Iris pigment epithelial cell (primary cell): ENCODE measurements around the gene ELL2.
"Not testable (repeated sequence)": the region's sequence is repeated elsewhere in the genome, so short reads cannot be mapped to it uniquely, and the experiment has no call there.

ENCODE experiments used
- DNase-seq: peaks from one replicate; pipeline ENCODE4 v3.0.0-alpha.2; 2011; ENCODE audit warnings: low read depth

ELL2 gene

DNA sequence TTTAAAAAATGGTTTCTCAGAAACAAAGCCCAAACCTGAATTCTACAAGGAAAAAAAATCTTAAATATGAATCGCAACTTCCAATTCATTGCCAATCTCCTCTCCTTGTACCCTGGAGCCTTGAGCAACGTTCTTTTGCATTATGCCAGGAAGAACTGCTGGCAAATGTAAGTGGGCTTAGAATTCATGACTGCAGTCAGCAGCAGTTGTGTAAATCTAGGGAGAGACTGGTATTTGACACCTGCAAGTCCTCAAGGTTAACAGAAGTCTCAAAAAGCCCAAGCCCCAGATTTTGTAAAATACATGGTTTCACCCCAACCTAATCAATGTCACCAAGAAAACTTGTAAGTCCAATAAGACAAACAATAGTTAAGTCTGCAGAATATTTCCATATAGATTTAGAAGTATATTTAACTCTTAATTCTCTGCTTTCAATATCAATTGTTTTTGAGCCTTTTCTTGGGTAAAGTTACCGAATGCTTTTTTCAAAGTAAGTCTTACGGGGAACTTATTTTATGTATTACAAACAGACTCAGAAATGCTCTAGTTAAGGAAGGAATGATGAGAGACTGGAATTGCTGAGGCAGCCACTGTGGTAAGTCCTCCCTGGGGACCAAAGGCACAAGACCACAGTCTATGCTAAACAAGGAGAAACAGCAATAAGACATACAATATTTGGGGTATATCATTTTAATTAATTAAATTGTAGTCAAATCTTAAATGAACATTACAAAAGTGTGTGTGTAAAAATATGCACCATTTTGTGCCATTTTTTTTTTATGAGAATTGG lies 31.3 kb downstream of the ELL2 start:
- DNase-seq = no peak

DNA sequence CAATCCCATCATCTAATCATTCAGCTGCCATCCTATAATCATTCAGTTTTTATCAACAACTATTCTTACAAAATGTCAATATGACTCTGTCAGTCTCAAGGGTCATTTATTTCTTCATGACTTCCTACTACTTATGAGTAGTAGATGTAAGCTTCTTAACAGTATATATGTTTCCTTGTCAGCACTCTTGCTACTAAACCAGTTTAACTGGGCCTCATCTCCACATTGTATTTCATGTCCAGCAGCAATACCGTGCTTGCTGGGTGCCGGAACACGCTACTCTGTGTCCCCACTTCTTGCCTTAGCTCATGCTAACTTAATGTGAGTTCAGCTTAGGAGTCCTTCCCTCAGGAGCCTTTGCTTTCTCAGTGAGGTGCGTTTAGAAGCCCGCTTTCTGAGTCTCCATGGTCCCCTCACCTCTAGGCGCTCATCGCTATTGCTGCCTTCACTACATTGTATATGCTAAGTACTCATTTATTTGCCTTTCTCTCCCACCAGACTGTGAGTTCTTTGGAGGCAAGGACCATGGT lies 32.9 kb downstream of the ELL2 start:
- no peak for DNase-seq

- no peak for DNase-seq
Observed at GRCh38 chr5:95927927-95928723, 33.5 kb downstream of the ELL2 start.

DNA sequence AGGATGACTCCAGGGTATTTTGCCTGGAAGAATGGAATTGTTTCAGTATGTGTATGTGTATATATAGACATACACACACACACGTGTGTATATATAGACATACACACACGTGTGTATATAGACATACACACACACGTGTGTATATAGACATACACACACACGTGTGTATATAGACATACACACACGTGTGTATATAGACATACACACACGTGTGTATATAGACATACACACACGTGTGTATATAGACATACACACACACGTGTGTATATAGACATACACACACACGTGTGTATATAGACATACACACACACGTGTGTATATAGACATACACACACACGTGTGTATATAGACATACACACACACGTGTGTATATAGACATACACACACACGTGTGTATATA lies 34.4 kb downstream of the ELL2 start:
- DNase-seq = not testable (repeated sequence)

- no peak for DNase-seq
Observed at GRCh38 chr5:95925939-95926338, 35.7 kb downstream of the ELL2 start.

- DNase-seq = no peak
Observed at GRCh38 chr5:95925378-95925744, 36.3 kb downstream of the ELL2 start.

DNA sequence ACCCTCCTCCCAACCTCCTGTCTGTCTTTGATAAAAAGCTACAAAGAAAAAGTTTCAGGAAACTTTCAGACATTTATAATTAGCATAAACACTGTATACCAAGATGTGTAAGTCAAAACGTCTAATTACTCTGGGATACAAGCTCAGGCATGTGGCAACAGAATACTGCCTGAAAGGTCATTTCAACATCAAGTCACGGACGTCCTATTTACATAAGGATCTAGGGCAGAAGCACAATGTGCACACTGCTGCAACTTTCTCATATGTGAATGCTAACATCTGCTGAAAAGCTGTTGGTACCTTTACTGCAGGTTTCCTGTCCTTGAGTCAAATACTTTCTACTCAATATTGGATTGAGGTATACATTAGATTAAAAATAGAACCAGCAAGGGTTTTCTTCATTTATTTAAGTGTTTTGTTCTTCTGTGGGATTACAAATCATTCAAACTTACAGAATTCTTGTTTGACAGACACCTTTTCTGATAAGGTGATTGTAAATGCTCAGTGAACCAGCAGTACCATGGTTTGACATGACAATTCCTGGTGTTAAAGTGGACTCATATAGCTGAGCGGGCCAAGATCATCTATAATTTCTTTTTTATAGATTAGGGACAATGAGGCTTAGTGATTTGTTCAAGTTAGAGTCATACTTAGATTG lies 36.8 kb downstream of the ELL2 start:
- peak; percentile 88 for DNase-seq

DNA sequence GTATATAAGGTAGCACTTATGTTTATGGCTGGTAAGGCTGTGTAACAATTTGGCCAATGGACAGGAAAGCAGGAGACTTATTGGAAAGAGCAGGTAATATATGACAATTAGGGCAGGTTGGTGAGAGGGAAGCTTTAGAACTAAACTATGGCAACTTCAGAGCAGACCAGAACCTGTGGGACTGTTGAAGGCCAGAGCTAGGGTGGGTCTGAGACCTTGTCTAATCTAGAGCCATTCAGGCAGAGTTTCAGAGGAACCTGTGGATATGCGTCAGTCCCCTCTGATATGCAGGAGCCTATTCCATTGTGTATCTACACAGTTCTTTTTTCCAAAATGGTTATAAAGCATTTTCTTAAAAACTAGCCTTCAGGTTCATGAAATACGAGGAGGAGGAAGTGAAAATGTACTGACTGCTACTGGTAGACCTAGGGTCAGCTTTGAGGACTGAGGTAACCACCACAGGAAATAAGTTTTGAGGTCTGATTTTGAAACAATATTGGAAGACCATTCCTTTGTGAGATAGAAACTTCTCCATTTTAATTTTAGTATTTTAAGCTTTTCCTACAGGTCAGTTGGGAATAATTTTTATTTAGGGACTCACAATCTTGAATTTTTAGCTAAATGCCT lies 37.6 kb downstream of the ELL2 start:
- peak; percentile 57 for DNase-seq

DNA sequence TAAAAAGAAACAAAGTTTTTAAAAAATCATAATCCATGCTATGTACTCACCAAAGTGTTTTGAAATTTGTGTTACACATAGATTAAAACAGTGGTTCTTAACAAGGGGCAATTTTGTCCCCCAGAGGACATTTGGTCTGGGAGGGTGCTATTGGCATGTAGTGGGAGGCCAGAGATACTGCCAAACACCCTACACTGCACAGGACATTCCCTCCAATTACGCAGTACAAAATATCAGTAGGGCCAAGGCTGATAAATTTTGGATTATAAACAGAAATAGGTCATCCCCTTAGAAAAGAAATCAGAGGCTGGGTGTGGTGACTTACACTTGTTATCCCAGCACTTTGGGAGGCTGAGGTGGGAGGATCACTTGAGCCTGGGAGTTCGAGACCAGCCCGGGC lies 38.9 kb downstream of the ELL2 start:
- no peak for DNase-seq

- DNase-seq = no peak
Observed at GRCh38 chr5:95921501-95921900, 40.1 kb downstream of the ELL2 start.

DNA sequence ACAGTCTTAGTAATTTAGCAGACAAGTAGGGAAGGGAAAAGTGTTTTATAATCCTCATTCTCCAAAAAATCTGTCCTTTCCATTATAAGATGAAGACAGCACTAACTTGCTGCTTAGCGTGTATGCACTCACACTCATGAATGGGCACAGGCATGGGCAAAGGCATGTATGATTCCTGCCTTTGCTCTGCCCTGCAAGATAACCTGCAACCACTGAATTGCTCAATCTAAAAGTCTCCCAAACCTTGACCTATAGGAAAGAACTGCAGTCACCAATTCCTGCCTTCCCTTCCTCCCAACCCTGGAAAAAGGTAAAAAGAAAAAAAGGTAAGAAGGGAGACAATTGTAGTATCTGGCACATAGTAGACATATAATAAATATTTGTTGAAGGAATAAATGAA lies 40.8 kb downstream of the ELL2 start:
- DNase-seq = no peak

DNA sequence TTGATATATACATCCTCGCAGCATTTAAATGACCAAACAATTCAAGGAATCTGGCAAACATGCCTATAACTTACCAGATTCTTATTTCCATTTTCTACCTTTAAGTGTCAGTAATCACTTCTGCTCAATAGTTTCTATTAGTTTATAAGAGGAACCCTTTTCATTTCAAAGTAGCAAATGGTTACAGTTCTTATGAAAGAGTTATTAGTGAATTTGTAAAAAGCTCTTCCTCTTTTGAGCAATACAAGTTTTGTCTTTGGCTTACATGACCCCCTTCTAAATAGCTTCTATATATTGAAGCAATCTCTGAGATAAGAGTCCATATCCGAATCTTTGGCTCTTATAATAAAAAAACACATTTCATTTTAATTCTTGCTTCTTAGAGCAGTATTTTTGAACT lies 42.0 kb downstream of the ELL2 start:
- DNase-seq = no peak

GRCh38 chr5:95918421-95919006 lies 43.1 kb downstream of the ELL2 start:
- no peak for DNase-seq

DNA sequence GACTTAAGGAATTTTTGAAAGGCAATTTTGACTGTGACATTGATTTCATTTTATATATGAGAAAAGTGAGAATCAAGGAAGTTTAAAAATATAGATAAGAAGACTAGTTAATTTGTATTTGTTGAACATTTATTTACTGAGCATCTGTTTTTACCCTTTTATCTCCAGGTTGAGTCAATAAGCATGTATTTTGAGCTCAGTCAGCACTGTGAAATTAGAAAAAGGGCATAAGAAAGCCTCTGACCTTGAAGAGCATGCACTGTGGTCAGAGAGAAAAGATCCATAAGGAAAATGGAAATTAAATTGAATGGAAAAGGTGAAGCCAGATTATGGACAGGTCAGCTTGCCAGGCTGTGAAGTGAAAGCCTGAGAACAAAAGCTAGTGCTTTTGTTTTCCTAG lies 44.4 kb downstream of the ELL2 start:
- DNase-seq = no peak

DNA sequence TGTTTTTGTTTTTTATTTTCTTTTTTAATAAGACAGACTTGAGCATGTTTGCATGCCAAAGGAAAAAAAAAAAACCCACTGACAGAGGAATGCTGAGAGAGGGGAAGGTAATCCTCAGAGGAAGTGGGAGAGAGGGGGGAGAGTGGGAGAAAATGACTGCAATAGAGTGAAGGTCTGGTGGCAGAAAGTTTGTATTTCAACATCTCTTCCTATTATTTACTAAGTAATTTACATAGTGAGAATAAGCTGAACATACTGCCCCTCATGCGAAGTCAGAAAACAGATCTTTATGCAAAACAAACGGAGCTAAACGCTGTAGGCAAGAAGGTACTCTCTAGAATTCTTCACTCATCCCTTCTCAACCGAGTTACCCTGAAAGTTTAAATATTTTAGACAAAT lies 45.0 kb downstream of the ELL2 start:
- peak; percentile 31 for DNase-seq

DNA sequence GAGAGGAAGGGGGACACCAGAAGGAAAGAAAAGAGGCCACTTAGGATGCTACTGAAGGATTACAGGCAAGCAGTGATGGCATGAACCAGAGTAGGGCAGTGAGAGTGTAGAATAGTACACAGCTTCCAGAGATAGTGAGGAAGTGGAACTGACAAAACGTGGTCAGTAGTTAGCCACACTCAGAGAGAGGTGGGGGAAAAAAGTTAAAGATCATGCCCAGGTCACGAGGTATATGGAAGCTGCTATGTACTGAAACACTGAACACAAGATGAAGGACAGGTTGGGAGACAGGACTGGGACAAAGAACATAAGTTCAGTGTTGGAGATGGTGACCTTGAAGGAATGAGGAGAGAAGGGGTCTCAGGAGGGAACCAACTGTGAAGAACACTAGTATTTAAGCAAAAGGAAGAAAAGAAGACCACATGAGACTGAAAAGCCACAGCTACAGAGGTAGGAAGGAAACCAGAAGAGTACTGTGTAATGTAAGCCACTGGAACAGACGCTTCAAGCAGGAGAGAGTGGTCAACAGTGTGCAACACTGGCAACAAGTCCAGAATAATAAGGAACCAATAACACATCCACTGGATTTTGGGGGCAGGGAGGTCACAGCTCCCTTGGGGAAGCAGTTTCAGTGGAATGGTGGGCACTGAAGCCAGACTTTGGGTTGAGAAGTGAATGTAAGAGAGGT lies 45.5 kb downstream of the ELL2 start:
- no peak for DNase-seq

- no peak for DNase-seq
Observed at GRCh38 chr5:95913663-95914062, 48.0 kb downstream of the ELL2 start.

DNA sequence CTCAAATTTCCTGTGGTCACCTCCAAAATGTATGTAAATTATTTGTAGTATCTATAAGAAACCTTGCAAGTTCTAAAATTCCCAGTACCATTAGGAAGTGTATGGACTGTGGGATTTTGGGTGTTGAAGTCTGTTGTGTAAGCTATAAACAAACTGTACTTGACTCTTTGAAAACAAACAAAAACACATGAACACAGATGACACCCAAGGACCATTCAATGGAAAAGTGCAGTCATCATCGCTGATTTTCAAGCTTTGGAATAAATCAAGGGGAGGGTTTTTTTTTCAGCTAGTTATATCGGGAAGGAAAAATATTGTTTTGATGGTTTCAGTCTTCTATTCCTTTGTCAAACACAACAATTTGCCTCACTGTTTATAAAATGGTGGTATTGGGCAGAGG lies 49.6 kb downstream of the ELL2 start:
- DNase-seq = no peak

DNA sequence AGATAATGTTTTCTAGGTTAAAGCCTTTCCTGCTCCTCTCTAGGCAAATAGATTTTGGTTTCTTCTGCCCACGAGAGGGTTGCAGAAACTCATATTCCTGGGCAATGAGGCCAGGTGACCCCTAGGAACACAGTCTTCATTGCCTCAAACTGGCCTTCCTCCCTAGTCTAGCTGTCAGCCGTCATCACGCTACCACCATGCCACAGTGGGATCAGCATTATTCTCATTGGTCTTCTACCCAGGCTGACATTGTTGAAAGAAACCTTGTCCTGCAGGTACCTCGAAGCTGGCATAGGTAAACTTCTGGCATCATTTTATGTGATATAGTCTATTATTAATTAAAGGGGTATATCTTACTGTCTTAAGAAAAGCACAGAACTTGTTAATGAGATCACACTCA lies 51.1 kb downstream of the ELL2 start:
- no peak for DNase-seq

DNA sequence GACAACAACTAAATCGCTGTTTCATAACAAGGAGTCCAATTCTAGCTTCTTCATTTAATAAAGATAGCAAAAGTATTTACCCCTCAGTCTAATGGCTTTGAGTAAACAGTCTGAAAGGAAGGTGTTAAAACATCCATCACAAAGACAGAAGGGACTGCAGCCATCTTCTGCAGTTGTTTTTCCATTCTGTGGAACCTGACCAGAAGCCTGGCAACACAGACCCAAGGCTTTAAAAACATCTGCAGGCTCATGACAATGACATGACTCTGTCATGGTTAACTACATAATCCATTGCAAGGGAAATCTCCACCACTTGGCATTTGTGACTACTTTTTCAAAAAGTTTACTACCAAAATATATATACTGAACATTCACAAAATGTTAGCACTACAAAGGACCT lies 51.9 kb downstream of the ELL2 start:
- DNase-seq = no peak

- DNase-seq = no peak
Observed at GRCh38 chr5:95908799-95909198, 52.9 kb downstream of the ELL2 start.
